HepG2 (cell line): Measurements from ENCODE around the gene ADGRB3.
A peak's percentile ranks its signal among the peaks of the same experiment; 100 is the strongest.

Experiments used
- HDAC2 ChIP-seq: sonication (generic); formaldehyde crosslinking; IDR thresholded peaks from 2 replicates; pipeline ENCODE4 v1.4.0; 2020; ENCODE audit warnings: missing genetic modification reagents
- JUND ChIP-seq: sonication (generic); formaldehyde crosslinking; IDR thresholded peaks from 2 replicates; pipeline ENCODE4 v1.8.0; 2022; ENCODE audit warnings: mild to moderate bottlenecking, missing genetic modification reagents
- MAFF ChIP-seq: IDR thresholded peaks from 2 replicates; pipeline ENCODE4 v1.6.1; 2011; ENCODE audit warnings: low read depth, low read length, improper control_type of control experiment
- MTA3 ChIP-seq: sonication (generic); formaldehyde crosslinking; IDR thresholded peaks from 2 replicates; pipeline ENCODE4 v1.4.0; 2020; ENCODE audit warnings: missing genetic modification reagents
- PLSCR1 ChIP-seq: sonication (generic); formaldehyde crosslinking; IDR thresholded peaks from 2 replicates; pipeline ENCODE4 v1.5.0; 2020; ENCODE audit warnings: missing genetic modification reagents, mild to moderate bottlenecking, borderline replicate concordance
- SCMH1 ChIP-seq: sonication (generic); formaldehyde crosslinking; IDR thresholded peaks from 2 replicates; pipeline ENCODE4 v1.9.0; 2021; ENCODE audit warnings: missing genetic modification reagents, mild to moderate bottlenecking, borderline replicate concordance
- SP1 ChIP-seq, 2 experiments: fragments of 450-650 bp in 1 of 2; sonication (generic) in 1 of 2; formaldehyde crosslinking in 1 of 2; IDR thresholded peaks; 2 replicates each; pipeline versions ENCODE4 v1.4.0 to v1.6.1; 2016 to 2020; ENCODE audit warnings: missing genetic modification reagents in 1 of 2
- YY1 ChIP-seq: IDR thresholded peaks from 2 replicates; pipeline ENCODE4 v1.6.1; 2011; ENCODE audit warnings: low read length, low read depth, moderate library complexity, mild to moderate bottlenecking; ENCODE audit not compliant: insufficient read depth, insufficient replicate concordance
- ZBTB1 ChIP-seq: sonication (generic); formaldehyde crosslinking; IDR thresholded peaks from 2 replicates; pipeline ENCODE4 v1.4.0; 2020; ENCODE audit warnings: missing genetic modification reagents, borderline replicate concordance
- ZBTB4 ChIP-seq: sonication (generic); formaldehyde crosslinking; IDR thresholded peaks from 2 replicates; pipeline ENCODE4 v1.4.0; 2020; ENCODE audit warnings: missing genetic modification reagents, mild to moderate bottlenecking, borderline replicate concordance
- ZFP62 ChIP-seq: sonication (generic); formaldehyde crosslinking; IDR thresholded peaks from 2 replicates; pipeline ENCODE4 v1.4.0; 2020; ENCODE audit warnings: missing genetic modification reagents

- TF ChIP-seq SCMH1 (CRISPR knock-in tag) (no peak), ZBTB4 (CRISPR knock-in tag) (no peak), ZFP62 (CRISPR knock-in tag) (no peak), MTA3 (CRISPR knock-in tag) (no peak), JUND (CRISPR knock-in tag) (no peak), MAFF (peak; percentile 60; the same call in 1 of the 2 replicates), PLSCR1 (CRISPR knock-in tag) (no peak), YY1 (no peak), ZBTB1 (CRISPR knock-in tag) (no peak), SP1 (IDR thresholded peaks at IDR 0.05) (no peak), SP1 (CRISPR knock-in tag; IDR thresholded peaks at IDR 0.05) (no peak), HDAC2 (no peak)
These were observed 668.3 kb downstream of the ADGRB3 start for GRCh38 chr6:69303382-69303781.
